OCI-LY7 (cell line): ENCODE measurements around the gene INSL3.

Experiments used
- CTCF ChIP-seq: fragments of 200-600 bp; sonication (generic); conservative IDR thresholded peaks from 2 replicates; pipeline ENCODE4 v1.5.1; 2014; ENCODE audit warnings: mild to moderate bottlenecking, antibody characterized with exemption, low read length, moderate library complexity, mixed read lengths
- EZH2phosphoT487 ChIP-seq: fragments of 200-600 bp; sonication (generic); IDR thresholded peaks from 2 replicates; pipeline ENCODE4 v1.6.1; 2018; ENCODE audit warnings: low read depth, borderline replicate concordance, mild to moderate bottlenecking, mixed run types, antibody characterized with exemption, low read length, moderate library complexity, mixed read lengths

- TF ChIP-seq CTCF = peak; percentile 92
- TF ChIP-seq EZH2phosphoT487 = no peak
Observed at GRCh38 chr19:17775245-17775927, 45.9 kb downstream of the INSL3 start.
